AG09319 (cell line): Measurements from ENCODE around the gene TUBA1C.
A peak's percentile ranks its signal among the peaks of the same experiment; 100 is the strongest.

Source experiments
- DNase-seq: peaks from one replicate; pipeline ENCODE4 v3.0.0-alpha.2; 2010; ENCODE audit warnings: low read depth; ENCODE audit errors: extremely low read depth
- CTCF ChIP-seq: IDR thresholded peaks from 2 replicates; pipeline ENCODE4 v1.5.1; 2011; ENCODE audit warnings: low read depth, mild to moderate bottlenecking, inconsistent platforms, low read length, moderate library complexity

TUBA1C gene

DNA sequence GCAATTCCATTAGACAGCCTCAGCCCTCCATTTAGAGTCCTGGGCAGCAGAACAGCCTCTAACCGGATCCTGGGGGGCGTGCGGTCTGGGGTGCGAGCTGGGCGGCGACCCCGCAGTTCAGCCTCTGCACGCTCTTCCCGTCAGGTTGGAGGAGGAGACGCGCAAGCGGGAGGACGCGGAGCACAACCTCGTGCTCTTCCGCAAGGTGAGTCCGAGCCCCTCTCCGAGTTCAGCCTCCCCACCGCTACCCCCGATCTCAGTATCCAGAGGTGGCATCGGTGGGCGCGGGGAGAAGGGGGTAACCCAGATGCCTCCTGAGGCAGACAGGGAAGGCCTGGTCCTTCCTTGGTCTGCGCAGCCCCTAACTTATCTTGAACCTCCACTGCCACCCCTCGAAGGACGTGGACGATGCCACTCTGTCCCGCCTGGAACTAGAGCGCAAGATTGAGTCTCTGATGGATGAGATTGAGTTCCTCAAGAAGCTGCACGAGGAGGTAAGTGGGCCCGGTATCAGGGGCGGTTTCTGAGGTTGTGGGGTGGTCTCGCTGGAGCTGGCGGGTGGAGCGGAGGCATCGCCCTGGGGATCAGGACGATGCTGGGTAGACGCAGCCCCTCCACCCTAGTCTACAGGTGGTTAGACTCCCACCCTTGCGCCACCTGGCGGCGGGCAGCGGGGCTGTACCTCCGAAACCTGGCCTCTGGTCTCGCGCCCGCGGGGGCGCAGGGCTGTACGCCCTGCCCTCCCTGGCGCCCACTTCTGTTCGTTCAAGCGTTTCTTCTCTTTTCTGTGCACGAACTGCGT lies 31.4 kb downstream of the TUBA1C start:
- no peak for DNase-seq
- peak; percentile 60 for TF ChIP-seq CTCF

GRCh38 chr12:49296836-49297694 lies 32.2 kb downstream of the TUBA1C start:
- no peak for TF ChIP-seq CTCF
- no peak for DNase-seq

GRCh38 chr12:49297695-49298060 lies 32.8 kb downstream of the TUBA1C start:
- no peak for TF ChIP-seq CTCF

GRCh38 chr12:49298160-49298559 lies 33.3 kb downstream of the TUBA1C start:
- TF ChIP-seq CTCF: no peak; the same call in 1 of the 2 replicates
- DNase-seq: no peak

More at GRCh38 chr12:49297695-49298060, 32.8 kb downstream of the TUBA1C start:
- DNase-seq: no peak

- TF ChIP-seq CTCF: no peak
- no peak for DNase-seq
Observed at GRCh38 chr12:49301760-49302159, 36.9 kb downstream of the TUBA1C start.

GRCh38 chr12:49304161-49304560 lies 39.3 kb downstream of the TUBA1C start:
- DNase-seq: no peak
- TF ChIP-seq CTCF: no peak
